IPS-18a (cell line): ENCODE measurements around the gene NCDN.

Experiments
- H3K27ac ChIP-seq: one replicate; pipeline ENCODE4 v1.5.1; 2013; ENCODE audit warnings: low read length
- H3K27me3 ChIP-seq: one replicate; pipeline ENCODE4 v1.6.1; 2013; ENCODE audit warnings: mild to moderate bottlenecking, low read length; ENCODE audit not compliant: control insufficient read depth, insufficient read depth
- H3K36me3 ChIP-seq: one replicate; pipeline ENCODE4 v1.6.1; 2013; ENCODE audit warnings: low read depth, low read length; ENCODE audit not compliant: control insufficient read depth
- H3K4me1 ChIP-seq: one replicate; pipeline ENCODE4 v1.6.1; 2013; ENCODE audit warnings: low read depth, low read length; ENCODE audit not compliant: control insufficient read depth
- H3K4me3 ChIP-seq: one replicate; pipeline ENCODE4 v1.5.1; 2013; ENCODE audit warnings: low read length
- H3K9ac ChIP-seq: one replicate; pipeline ENCODE4 v1.6.1; 2013; ENCODE audit warnings: mild to moderate bottlenecking, low read length, moderate library complexity
- H3K9me3 ChIP-seq: one replicate; pipeline ENCODE4 v1.6.1; 2013; ENCODE audit warnings: low read depth, low read length; ENCODE audit not compliant: control insufficient read depth

The NCDN gene

GRCh38 chr1:35533586-35533985 is 24.0 kb upstream of the NCDN start:
- Histone ChIP-seq H3K9ac (no peak overlapping the region), H3K9me3 (no peaks in the 10 kb centered on the region), H3K27me3 (no peaks in the 10 kb centered on the region), H3K36me3 (peaks cover 14% of the 10 kb centered on the region), H3K4me1 (peaks cover 32% of the 10 kb centered on the region), H3K27ac (no peak overlapping the region), H3K4me3 (no peak overlapping the region)

- Histone ChIP-seq H3K27me3 (no peaks in the 10 kb centered on the region), H3K4me1 (peaks cover 32% of the 10 kb centered on the region), H3K27ac (no peak overlapping the region), H3K4me3 (no peak overlapping the region), H3K9me3 (no peaks in the 10 kb centered on the region), H3K36me3 (peaks cover 9% of the 10 kb centered on the region), H3K9ac (no peak overlapping the region)
Observed at GRCh38 chr1:35535243-35535642, 22.4 kb upstream of the NCDN start.

DNA sequence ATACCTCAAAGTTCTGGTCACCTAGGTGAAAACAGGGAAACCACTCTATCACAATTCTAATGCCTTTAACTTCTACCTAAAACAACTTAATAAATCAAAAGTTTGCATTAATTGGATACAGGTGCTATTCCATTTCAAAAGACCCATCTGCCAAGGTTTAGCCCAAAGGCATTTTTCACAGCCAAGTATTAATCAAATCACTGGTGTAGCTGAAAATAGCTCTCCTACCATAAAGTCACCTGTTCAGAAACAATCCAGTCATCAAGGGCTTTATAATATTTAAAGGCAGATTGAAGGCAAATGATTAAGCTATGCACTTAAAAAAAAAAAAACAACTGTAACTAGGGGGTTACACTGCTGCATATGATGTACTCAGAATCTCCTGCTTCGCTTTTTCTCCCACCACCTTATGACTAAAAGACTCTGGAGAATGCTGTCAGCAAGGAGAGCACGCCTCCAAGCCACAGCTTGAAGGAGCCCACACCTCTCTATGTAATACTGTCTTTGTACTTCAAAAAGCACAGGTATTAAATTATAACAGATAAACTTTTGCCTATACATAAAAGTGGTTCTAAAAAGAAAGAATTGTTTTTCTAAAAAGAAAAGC is 20.9 kb upstream of the NCDN start:
- no peak overlapping the region for H3K9ac ChIP-seq
- H3K27ac ChIP-seq, result no peak overlapping the region

GRCh38 chr1:35537806-35538205 is 19.8 kb upstream of the NCDN start:
- H3K4me3 ChIP-seq, result no peak overlapping the region
- peaks cover 7% of the 10 kb centered on the region for H3K36me3 ChIP-seq
- peaks cover 32% of the 10 kb centered on the region for H3K4me1 ChIP-seq
- no peak overlapping the region for H3K9ac ChIP-seq
- H3K27me3 ChIP-seq, result no peaks in the 10 kb centered on the region
- H3K27ac ChIP-seq, result no peak overlapping the region
- no peaks in the 10 kb centered on the region for H3K9me3 ChIP-seq

More for the DNA sequence above, 20.9 kb upstream of the NCDN start:
- Histone ChIP-seq H3K4me1 (peaks cover 32% of the 10 kb centered on the region), H3K27me3 (no peaks in the 10 kb centered on the region), H3K9me3 (no peaks in the 10 kb centered on the region), H3K36me3 (peaks cover 3% of the 10 kb centered on the region), H3K4me3 (no peak overlapping the region)

GRCh38 chr1:35539073-35539823 is 18.4 kb upstream of the NCDN start:
- Histone ChIP-seq H3K9me3 (no peaks in the 10 kb centered on the region), H3K4me3 (no peak overlapping the region), H3K36me3 (peaks cover 5% of the 10 kb centered on the region), H3K27ac (no peak overlapping the region), H3K4me1 (peaks cover 26% of the 10 kb centered on the region), H3K27me3 (no peaks in the 10 kb centered on the region), H3K9ac (no peak overlapping the region)

- Histone ChIP-seq H3K27me3 (no peaks in the 10 kb centered on the region), H3K4me3 (no peak overlapping the region), H3K9ac (no peak overlapping the region), H3K27ac (no peak overlapping the region), H3K4me1 (peaks cover 26% of the 10 kb centered on the region), H3K36me3 (peaks cover 9% of the 10 kb centered on the region), H3K9me3 (no peaks in the 10 kb centered on the region)
Observed at GRCh38 chr1:35539824-35540261, 17.8 kb upstream of the NCDN start.

GRCh38 chr1:35544976-35545375 is 12.6 kb upstream of the NCDN start:
- Histone ChIP-seq H3K27ac (no peak overlapping the region), H3K9me3 (no peaks in the 10 kb centered on the region), H3K9ac (no peak overlapping the region), H3K36me3 (peaks cover 28% of the 10 kb centered on the region), H3K4me3 (no peak overlapping the region), H3K4me1 (no peaks in the 10 kb centered on the region), H3K27me3 (no peaks in the 10 kb centered on the region)

DNA sequence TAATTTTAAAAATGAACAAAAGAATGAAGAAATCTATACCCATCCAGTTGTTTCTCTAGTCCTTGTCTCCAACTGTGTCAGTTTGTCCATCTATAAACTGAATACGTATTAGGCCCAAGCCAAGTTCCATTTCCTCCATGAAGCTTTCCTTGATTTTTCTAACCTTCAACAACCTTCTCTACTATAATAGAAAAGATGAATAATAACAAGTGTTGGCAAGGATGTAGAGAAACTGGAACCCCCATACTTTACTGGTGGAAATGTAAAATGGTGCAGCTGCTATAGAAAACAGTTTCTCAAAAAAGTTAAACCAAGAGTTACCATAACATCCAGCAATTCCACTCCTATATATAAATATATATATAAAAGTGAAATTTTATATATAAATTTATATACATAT is 11.0 kb upstream of the NCDN start:
- no peak overlapping the region for H3K9ac ChIP-seq
- H3K4me3 ChIP-seq, result no peak overlapping the region
- H3K9me3 ChIP-seq, result no peaks in the 10 kb centered on the region
- H3K27ac ChIP-seq, result no peak overlapping the region
- no peaks in the 10 kb centered on the region for H3K27me3 ChIP-seq
- H3K4me1 ChIP-seq, result no peaks in the 10 kb centered on the region
- H3K36me3 ChIP-seq, result peaks cover 38% of the 10 kb centered on the region

DNA sequence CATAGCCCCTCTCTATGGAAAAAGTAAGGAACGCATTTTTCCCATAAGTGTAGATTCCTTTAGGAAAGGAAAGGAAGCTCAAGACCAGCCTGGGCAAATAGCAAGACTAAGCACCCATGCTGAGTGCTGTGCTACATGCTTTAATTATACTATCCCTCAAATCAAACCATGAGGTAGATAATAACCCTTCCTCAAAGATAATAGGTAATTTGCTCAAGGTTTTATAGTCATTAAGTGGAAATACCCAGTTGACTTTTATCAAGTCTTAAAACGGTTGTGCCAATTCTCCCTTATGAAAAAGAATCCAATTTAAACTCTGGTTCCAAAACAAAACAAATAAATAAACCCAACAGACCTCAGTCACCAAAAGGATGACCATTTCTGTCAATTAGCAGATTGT is 3.7 kb upstream of the NCDN start:
- Histone ChIP-seq H3K9me3 (no peaks in the 10 kb centered on the region), H3K9ac (peak overlapping the region; percentile 59), H3K27me3 (no peaks in the 10 kb centered on the region), H3K36me3 (peaks cover 27% of the 10 kb centered on the region), H3K27ac (peak overlapping the region; percentile 81), H3K4me3 (peak overlapping the region; percentile 93), H3K4me1 (peaks cover 35% of the 10 kb centered on the region)

DNA sequence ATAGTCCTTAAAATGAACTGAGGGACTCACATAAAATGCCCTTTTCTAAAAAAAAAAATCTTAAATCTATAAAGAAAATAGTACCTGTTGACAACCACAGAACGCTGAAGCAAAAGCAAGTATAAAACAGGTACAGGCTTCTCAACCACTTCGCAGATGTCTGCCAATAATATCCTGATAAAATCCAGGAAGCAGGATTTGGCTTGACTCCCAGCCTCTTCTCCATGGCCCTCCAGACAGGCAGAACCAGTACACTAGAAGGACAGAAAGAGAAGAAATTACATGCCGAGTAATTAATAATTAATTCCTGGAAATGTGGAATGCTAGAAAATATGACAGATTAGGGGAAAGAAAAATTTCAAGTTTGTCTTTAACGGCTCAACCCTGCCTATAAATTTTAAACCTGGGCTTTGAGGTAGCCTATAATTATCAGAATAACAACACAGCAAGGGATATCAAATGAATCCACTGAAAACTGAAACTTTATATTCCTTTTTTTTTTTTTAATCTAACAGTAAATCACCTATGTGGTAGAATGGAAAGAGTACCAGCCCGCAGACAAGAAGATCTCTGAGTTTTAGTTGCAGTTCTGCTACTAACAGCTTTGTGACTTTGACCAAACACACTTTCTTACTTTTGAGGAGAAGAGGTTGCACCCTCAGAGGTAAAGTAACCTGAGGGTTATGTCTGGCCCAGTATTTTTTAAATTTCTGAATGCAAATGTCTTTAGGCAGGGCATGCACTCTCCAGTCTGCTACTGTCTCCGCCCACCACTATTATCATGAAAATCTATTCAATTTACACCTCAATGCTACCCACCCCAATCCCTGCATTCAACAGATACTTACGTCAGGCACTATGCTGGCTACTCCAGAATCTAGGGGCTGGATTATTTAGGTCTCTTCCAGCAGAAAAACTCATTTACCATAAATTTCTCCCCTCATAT is 3.1 kb upstream of the NCDN start:
- H3K27ac ChIP-seq, result peak overlapping the region; percentile 85
- no peaks in the 10 kb centered on the region for H3K9me3 ChIP-seq
- peak overlapping the region; percentile 93 for H3K4me3 ChIP-seq
- peak overlapping the region; percentile 59 for H3K9ac ChIP-seq
- H3K27me3 ChIP-seq, result no peaks in the 10 kb centered on the region
- peaks cover 26% of the 10 kb centered on the region for H3K36me3 ChIP-seq
- H3K4me1 ChIP-seq, result peaks cover 35% of the 10 kb centered on the region

- Histone ChIP-seq H3K9ac (peak overlapping the region; percentile 59), H3K9me3 (no peaks in the 10 kb centered on the region), H3K4me3 (peak overlapping the region; percentile 93), H3K27me3 (no peaks in the 10 kb centered on the region), H3K36me3 (peaks cover 20% of the 10 kb centered on the region), H3K27ac (peak overlapping the region; percentile 76), H3K4me1 (peaks cover 35% of the 10 kb centered on the region)
Observed at GRCh38 chr1:35555212-35555584, 2.4 kb upstream of the NCDN start.
